Left forelimb (tissue), 1 donor: ENCODE measurements around the gene SMYD3.
"Not testable (repeated sequence)": the region's sequence is repeated elsewhere in the genome, so short reads cannot be mapped to it uniquely, and the experiment has no call there.

ENCODE experiments used
- DNase-seq: peaks from one replicate; pipeline ENCODE4 v3.0.0-alpha.2; 2018; ENCODE audit warnings: low spot score

Gene SMYD3

DNA sequence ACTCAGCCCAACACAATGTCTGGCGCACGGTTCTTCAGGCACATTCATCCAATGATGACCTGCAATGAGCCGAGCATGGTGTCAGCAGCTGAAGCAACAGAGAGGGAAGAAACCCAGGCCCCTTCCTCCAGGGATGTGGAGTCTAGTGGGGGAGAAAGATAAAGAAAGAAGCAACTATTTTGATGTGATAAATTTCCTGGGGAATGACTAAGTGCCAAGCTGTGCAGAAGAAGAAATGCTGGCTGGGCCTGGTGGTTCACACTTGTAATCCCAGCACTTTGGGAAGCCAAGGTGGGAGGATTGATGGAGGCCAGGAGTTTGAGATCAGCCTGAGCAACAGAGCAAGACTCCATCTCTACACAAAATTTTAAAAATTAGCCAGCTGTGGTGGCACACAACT is 790.5 kb downstream of the SMYD3 start:
- no peak for DNase-seq

- DNase-seq = no peak
Observed at GRCh38 chr1:245715970-245716369, 791.1 kb downstream of the SMYD3 start.

DNA sequence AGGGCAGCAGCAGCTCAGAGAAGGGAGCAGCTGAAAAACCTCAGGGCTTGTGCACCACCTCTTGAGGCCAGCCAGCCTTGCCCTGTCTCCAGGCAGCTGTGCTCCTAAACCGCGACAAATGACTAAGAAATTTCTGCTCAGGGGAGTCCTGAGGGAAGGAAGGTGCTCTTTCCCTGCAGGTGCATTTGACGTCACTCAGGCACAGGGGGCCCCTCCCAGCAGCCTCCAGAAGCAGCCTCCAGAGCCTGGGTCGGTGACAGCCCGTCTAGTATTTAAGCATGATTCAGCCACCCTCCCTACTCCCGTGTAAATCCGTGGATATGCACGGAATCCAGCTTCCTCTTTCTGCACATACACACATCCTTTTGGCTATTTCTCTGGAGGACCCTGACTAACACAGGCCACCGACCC is 791.8 kb downstream of the SMYD3 start:
- DNase-seq = no peak

- not testable (repeated sequence) for DNase-seq
Observed at GRCh38 chr1:245714027-245714426, 793.1 kb downstream of the SMYD3 start.

DNA sequence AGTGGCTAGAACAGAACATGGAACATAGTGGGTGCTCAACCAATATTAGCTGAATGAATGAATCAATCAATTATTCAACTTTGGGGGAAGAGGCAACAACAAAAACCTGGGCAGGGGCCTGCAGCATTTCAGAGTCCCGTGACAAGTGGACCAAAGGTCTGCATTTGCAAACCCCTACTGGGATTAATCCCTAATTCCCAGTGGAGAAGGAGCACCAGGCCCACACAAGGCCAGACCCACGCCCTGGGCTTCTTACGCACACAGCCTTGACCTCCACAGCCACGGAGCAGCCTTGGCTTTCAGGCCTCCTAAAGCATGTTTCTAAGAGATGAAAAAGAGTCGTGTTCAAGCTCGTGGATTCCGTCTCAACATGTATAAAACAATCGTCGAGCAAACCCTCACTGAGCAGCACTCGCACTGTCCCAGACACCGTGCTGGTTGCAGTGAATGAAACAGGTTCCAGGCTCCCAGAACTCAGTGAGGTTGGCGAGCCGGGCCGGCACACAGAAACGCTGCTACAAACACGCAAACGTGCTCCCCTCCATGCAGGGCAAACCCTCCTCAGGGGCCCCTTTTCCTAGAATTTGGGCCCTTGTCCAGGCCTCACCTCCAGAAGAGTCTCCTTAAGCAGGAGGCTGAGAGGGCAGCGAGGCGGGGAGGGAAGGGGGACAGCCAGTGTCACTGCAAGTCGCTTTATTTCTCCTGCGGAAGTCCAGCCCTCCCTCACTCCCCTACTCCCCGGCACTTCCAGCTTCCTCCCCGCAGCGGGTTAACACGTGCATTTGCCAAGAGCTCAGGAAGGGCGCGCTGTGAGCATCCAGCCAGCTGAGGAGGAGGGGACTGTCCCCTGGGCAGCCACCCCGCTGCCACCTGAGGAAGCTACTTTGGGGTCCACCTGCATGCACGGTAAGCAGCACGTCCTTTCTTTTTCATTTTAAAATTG is 795.8 kb downstream of the SMYD3 start:
- no peak for DNase-seq

GRCh38 chr1:245707941-245708340 is 799.1 kb downstream of the SMYD3 start:
- no peak for DNase-seq

DNA sequence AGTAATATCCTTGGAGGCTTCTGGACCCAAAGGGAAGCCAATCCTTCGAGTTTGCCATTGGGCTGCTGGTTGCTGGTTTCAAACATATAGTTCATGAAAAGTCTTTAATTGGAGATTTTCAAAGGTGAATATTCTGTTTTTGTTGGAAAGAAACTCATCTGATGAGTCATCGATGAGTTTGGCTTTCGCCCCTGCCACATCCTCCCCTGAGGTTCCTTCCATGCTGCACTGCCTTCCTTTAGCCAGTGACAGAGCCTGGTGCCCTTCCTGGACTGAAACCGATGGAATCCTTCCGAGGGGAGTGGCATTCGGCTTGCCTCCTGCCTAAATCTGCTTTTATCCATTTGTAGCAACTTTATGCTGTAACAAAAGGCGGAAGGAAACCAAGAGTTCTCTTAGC is 802.3 kb downstream of the SMYD3 start:
- peak; percentile 9 for DNase-seq

GRCh38 chr1:245704341-245704740 is 802.7 kb downstream of the SMYD3 start:
- peak; percentile 36 for DNase-seq

GRCh38 chr1:245702346-245702745 is 804.7 kb downstream of the SMYD3 start:
- DNase-seq = peak; percentile 26

DNA sequence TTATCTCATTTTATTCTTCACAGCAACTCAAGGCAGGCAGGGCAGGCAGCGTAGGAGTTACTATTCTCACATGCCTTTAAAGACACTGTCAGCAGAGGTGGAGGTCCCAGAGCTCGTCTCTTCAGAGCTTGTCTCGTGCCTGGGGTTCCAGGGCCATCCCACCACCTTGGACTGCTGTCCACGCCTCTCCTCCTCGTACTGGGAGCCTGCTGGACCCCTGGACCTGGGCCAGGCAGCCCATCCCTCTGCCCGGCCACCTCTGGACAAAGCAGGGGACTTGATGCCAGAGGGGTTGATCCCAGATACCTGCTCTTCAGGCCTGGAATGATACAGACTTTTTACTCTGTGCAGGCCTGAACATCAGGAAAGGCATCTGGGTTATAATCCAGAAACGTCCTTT is 805.4 kb downstream of the SMYD3 start:
- no peak for DNase-seq

- DNase-seq = peak; percentile 14
Observed at GRCh38 chr1:245700631-245701030, 806.4 kb downstream of the SMYD3 start.
